ENCODE results near the gene KIF21A. TPM values are rescaled to one million over a fixed set of nuclear protein-coding genes. Genes with fewer than 3 reads are reported as not detected.

Gene KIF21A
- total RNA-seq, 1 donor from 2014 or later = 24.4 TPM

DNA sequence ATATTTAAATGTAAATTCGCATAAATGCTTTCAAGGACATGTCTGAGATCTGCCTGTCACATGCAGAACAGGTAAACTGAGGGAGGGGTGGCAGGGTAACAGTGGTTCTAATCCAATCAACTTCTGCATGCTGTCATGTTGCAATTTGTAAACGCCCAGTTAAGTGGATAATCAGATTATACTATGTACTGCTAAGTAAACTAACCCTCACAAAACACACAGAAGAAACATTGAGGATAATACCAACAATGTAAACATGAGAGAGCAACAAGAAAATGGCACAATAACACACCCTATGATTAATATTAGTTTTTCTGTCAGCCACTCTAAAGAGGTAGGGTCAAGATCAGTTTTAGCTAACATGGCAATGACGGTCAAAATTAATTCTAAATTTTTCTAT is 123.7 kb downstream of the KIF21A start:
- Mint-ChIP-seq H3K27ac (no peak overlapping the region), H3K4me1 (peaks cover 2% of the 10 kb centered on the region), H3K36me3 (no peaks in the 10 kb centered on the region), H3K9me3 (no peaks in the 10 kb centered on the region), H3K27me3 (ENCODE audit: low read depth) (no peaks in the 10 kb centered on the region), H3K4me3 (no peak overlapping the region)
- DNase-seq (ENCODE audit: low spot score in 2 of 2, unreplicated experiment in 2 of 2) = no peak
- TF ChIP-seq, protein P1, sequence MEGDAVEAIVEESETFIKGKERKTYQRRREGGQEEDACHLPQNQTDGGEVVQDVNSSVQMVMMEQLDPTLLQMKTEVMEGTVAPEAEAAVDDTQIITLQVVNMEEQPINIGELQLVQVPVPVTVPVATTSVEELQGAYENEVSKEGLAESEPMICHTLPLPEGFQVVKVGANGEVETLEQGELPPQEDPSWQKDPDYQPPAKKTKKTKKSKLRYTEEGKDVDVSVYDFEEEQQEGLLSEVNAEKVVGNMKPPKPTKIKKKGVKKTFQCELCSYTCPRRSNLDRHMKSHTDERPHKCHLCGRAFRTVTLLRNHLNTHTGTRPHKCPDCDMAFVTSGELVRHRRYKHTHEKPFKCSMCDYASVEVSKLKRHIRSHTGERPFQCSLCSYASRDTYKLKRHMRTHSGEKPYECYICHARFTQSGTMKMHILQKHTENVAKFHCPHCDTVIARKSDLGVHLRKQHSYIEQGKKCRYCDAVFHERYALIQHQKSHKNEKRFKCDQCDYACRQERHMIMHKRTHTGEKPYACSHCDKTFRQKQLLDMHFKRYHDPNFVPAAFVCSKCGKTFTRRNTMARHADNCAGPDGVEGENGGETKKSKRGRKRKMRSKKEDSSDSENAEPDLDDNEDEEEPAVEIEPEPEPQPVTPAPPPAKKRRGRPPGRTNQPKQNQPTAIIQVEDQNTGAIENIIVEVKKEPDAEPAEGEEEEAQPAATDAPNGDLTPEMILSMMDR (IDR thresholded peaks at IDR 0.05; ENCODE audit: unreplicated experiment) = no peak

DNA sequence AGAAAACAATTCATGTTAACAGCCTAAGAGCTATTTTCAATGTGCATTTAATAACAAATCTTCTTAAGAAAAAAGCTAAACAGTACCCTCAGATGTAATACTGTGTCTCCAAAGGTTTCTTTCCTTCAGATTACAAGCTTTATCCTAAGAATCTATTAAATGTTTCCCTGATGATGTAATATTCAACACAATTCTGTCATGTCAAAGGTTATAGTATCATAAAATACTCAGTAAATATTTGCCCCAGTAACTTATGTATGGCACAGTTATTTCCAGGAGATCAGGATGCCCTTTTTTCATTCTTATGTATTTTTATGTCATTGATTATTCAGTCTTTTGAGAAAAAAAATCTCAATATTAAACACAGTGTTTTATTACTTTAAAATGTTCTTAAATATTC is 128.4 kb downstream of the KIF21A start:
- TF ChIP-seq, protein P1 (IDR thresholded peaks at IDR 0.05; ENCODE audit: unreplicated experiment) = no peak
- Mint-ChIP-seq H3K27ac (no peak overlapping the region), H3K4me3 (no peak overlapping the region), H3K36me3 (peaks cover 10% of the 10 kb centered on the region), H3K27me3 (ENCODE audit: low read depth) (no peaks in the 10 kb centered on the region), H3K4me1 (peaks cover 2% of the 10 kb centered on the region), H3K9me3 (peaks cover 6% of the 10 kb centered on the region)
- no peak for DNase-seq (ENCODE audit: low spot score in 2 of 2, unreplicated experiment in 2 of 2)

DNA sequence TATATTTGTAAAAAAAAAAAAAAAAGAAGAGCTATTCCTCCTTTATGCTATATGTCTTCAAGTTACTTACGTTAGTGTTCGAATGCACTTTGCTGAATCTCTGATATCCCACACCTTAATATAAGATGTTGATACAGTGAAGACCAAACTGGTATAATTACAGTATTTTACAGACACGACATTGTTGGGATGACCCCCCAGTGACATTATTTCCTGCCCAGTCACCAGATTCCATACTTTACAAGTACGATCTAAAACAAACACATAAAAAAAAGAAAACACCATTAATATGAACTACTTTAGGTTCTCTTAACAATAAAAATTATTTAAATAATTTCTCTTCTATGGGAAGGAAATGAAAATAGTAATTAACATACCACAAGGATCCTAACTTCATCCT is 133.4 kb downstream of the KIF21A start:
- no peak for DNase-seq (ENCODE audit: low spot score in 2 of 2, unreplicated experiment in 2 of 2)
- Mint-ChIP-seq H3K9me3 (peaks cover 7% of the 10 kb centered on the region), H3K27ac (no peak overlapping the region), H3K27me3 (ENCODE audit: low read depth) (no peaks in the 10 kb centered on the region), H3K4me1 (no peaks in the 10 kb centered on the region), H3K36me3 (peaks cover 26% of the 10 kb centered on the region), H3K4me3 (no peak overlapping the region)
- TF ChIP-seq, protein P1 (IDR thresholded peaks at IDR 0.05; ENCODE audit: unreplicated experiment) = no peak

DNA sequence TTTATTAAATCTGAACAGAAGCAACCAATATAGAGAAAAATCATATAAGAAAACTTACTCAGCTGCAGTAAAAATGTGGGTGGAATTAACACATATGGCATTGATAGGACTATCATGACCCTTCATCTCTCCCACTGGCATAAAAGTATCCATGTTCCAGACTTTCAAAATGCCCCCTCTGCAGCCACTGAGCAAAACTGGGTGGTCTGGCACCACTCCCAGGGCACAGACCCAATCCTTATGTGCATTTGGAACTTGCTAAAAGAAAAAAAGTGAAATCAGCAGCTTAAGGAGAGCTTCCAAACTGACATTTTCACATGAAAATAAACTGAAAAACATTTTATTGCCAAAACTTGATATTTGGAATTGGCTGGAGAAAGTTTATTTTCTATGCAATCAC is 141.5 kb downstream of the KIF21A start:
- TF ChIP-seq, protein P1 (IDR thresholded peaks at IDR 0.05; ENCODE audit: unreplicated experiment) = no peak
- Mint-ChIP-seq H3K4me1 (no peaks in the 10 kb centered on the region), H3K36me3 (peaks cover 23% of the 10 kb centered on the region), H3K4me3 (no peak overlapping the region), H3K9me3 (peaks cover 9% of the 10 kb centered on the region), H3K27ac (no peak overlapping the region), H3K27me3 (ENCODE audit: low read depth) (no peaks in the 10 kb centered on the region)
- no peak for DNase-seq (ENCODE audit: low spot score in 2 of 2, unreplicated experiment in 2 of 2)

DNA sequence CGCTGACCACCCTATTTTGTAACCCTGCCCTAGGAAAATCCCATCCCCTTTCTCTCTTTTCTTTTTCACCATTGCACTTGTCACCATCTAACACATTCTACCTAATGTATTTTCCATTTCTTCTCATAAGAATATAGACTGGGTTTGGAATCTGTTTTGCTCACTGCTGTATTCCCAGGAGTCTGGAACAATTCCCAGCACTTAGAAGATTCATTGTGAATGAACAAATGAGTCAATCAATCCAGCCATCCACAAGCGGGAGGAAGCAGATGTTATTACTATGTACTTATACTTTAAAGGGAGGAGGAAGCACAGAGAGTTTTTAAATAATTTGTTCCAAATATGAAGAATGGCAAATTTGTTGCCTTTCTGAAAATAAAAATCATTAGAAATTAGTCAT is 142.1 kb downstream of the KIF21A start:
- DNase-seq (ENCODE audit: low spot score in 2 of 2, unreplicated experiment in 2 of 2) = no peak
- H3K4me3 Mint-ChIP-seq = no peak overlapping the region
- TF ChIP-seq, protein P1 (IDR thresholded peaks at IDR 0.05; ENCODE audit: unreplicated experiment) = no peak
- peaks cover 23% of the 10 kb centered on the region for H3K36me3 Mint-ChIP-seq
- H3K4me1 Mint-ChIP-seq = no peaks in the 10 kb centered on the region
- H3K27me3 Mint-ChIP-seq (ENCODE audit: low read depth) = no peaks in the 10 kb centered on the region
- H3K27ac Mint-ChIP-seq = no peak overlapping the region
- H3K9me3 Mint-ChIP-seq = peaks cover 10% of the 10 kb centered on the region

DNA sequence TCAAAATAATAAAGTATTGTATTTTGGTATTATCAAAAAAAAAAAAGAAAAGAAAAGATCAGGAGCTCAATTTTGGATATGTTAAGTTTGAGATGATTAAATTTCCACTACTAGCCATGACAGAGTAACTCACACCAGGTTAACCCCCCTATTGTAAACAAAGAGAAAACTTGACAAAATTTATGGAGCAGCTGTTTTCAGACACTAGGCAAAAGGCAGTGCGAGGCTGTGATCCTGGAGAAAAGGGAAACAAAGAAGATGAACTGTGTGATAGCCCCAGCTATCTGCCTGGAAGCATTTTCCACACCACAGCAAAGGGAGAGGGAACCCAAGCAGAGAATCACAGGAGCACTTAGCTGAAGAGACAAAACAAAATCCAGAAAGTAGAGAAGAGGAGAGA is 145.0 kb downstream of the KIF21A start:
- DNase-seq (ENCODE audit: low spot score in 2 of 2, unreplicated experiment in 2 of 2) = no peak
- peaks cover 7% of the 10 kb centered on the region for H3K9me3 Mint-ChIP-seq
- peaks cover 11% of the 10 kb centered on the region for H3K36me3 Mint-ChIP-seq
- no peak overlapping the region for H3K4me3 Mint-ChIP-seq
- TF ChIP-seq, protein P1 (IDR thresholded peaks at IDR 0.05; ENCODE audit: unreplicated experiment) = no peak
- peak overlapping the region; percentile 28 for H3K27ac Mint-ChIP-seq
- peaks cover 8% of the 10 kb centered on the region for H3K4me1 Mint-ChIP-seq
- no peaks in the 10 kb centered on the region for H3K27me3 Mint-ChIP-seq (ENCODE audit: low read depth)

All from mesothelial cell of epicardium (in vitro differentiated cells).